ENCODE results near the gene ANKRD60.

Gene ANKRD60

DNA sequence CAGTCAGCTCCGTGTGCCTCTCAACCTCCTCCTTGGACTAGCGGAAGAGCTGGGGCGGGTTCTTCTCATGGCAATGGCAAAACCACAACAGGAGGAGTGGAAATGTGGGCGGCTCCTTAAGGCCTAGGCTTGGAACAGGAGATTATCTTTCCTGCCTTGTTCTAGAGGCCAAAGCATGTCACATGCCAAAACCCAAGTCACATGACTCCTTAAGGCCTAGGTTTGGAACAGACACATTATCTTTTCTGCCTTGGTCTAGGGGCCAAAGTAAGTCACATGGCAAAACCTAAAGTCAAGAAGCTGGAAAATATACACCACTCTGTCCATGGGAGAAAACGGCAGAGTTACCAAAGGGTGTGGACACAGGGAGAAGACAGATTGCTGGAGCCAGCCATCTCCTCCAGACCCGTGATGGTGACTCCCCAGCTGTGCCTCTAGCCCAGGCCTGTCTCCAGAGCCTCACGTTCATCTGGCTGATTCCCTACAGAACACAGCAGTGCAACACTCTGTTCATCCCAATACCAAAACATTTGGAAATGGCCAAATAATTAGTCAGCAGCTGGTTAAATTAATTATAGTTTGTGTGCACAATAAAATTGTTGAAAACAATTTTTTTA lies 34.2 kb downstream of the ANKRD60 start:
- DNase-seq (ENCODE audit: low spot score), result no peak

- peak; percentile 31 for DNase-seq (ENCODE audit: low spot score)
Observed at GRCh38 chr20:58192567-58192966, 35.9 kb downstream of the ANKRD60 start.

DNA sequence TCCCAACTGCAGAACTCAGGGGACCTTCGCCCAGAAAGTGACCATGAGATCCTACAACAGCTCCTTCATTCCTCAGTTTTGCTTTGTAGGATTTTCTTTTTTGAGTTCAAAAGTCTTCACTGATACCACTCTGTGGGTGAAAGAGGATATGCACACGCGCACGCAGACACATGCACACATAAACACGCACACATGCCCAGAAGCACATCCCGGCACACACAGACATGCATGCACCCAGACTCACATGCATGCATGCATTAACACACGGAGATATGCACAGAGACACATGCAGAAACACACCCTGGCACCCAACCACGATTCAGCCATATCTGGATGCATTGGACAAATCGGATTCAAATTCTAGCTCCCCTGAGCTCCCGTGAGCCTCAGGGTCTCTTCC lies 36.4 kb downstream of the ANKRD60 start:
- DNase-seq (ENCODE audit: low spot score), result no peak

DNA sequence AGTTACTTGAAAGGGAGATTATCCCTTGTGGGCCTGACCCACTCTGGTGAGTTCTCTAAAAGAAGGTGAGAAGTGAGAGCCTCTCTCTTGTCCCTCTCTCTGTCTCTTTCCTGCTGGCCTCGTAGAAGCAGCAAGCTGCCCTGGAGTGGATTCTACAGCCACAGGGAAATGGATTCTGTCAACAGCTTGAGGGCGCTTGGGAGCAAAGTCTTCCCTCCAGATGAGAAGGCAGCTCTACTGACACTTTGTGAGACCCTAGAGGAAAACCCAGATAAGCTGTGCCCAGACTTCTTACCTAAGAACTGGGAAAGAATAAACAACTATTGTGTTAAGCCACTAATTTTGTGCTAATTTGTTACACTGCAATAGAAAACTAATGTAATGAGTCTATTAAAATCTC lies 39.9 kb downstream of the ANKRD60 start:
- DNase-seq (ENCODE audit: low spot score), result no peak

DNA sequence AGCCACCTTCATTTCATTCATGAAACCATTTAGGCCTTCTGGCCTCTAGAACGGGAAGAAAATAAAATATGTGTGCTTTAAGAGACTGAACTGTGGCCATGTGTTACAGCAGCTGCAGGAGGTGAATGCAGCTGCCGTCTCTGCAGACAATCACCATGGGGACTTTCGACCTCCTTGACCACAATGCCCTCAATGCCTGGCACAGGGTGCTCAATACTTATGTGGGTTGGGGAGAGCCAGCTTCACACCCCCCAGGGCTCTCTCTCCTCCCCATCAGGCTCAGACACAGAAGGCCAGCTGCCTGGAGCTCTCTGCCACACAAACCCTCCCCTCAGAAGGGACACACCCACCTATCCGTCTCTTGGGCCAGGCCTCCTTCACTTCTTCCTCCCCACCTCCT lies 43.5 kb downstream of the ANKRD60 start:
- no peak for DNase-seq (ENCODE audit: low spot score)

GRCh38 chr20:58184063-58184462 lies 44.4 kb downstream of the ANKRD60 start:
- no peak for DNase-seq (ENCODE audit: low spot score)

GRCh38 chr20:58182521-58183140 lies 45.8 kb downstream of the ANKRD60 start:
- no peak for DNase-seq (ENCODE audit: low spot score)

GRCh38 chr20:58179432-58180099 lies 48.9 kb downstream of the ANKRD60 start:
- DNase-seq (ENCODE audit: low spot score), result peak; percentile 76

GRCh38 chr20:58179083-58179431 lies 49.4 kb downstream of the ANKRD60 start:
- DNase-seq (ENCODE audit: low spot score), result no peak

DNA sequence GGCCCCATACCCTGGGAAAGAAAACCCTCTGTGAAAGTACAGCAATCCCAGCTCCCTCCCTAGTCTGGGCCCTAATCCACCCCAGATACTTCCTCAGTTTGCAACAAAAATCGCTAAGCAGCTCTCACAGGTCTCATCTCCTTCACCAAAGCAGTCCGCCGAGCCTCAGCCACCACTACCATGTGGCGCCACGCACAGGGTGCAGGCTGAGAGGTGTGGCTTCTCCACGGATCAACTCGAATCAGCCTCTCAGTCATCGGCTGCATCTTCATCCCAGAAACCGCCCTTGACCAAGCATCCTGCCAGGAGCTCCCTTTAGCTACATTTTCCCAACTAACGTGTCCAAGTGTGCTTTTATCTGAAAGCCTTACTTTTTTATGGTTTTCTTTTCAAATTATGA lies 50.7 kb downstream of the ANKRD60 start:
- no peak for DNase-seq (ENCODE audit: low spot score)

- DNase-seq (ENCODE audit: low spot score), result no peak
Observed at GRCh38 chr20:58175836-58176235, 52.6 kb downstream of the ANKRD60 start.

- DNase-seq (ENCODE audit: low spot score), result no peak
Observed at GRCh38 chr20:58175425-58175824, 53.0 kb downstream of the ANKRD60 start.

- no peak for DNase-seq (ENCODE audit: low spot score)
Observed at GRCh38 chr20:58174708-58175280, 53.7 kb downstream of the ANKRD60 start.

DNA sequence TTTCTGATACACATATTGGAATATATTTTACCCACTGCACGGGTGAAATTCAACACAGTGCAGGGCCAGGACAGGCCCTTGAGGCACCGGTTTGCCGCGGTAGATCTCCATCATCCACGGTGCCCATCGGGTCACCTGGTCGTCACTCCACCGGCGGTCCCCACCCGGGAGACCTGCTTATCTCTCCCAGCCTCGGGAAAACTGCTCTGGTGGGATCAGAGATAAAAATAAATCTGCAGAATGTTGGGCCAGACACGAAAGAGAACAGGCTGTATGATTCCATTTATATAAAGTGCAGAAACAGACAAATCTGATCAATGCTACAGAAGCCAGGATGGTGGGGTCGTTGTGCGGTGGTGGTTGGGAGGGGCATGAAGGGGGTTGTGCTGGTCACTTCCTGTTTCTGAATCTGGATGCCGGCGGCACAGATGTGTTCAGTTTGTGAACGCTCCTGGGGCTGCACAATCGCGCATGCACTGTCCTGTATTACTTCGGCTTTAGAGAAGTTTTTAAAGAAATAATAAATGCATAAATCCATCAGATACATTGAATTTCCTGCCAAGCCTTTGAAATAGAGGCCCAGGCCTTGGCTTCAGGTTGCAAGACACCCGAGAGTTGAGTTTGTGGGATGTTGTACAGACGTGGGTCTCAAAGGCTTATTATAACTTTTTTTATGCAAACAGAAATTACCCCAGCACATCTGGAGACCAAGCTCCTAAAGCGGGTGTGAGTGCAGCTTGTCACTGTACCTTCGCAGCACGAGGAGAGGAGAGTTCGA lies 54.3 kb downstream of the ANKRD60 start:
- DNase-seq (ENCODE audit: low spot score), result no peak

DNA sequence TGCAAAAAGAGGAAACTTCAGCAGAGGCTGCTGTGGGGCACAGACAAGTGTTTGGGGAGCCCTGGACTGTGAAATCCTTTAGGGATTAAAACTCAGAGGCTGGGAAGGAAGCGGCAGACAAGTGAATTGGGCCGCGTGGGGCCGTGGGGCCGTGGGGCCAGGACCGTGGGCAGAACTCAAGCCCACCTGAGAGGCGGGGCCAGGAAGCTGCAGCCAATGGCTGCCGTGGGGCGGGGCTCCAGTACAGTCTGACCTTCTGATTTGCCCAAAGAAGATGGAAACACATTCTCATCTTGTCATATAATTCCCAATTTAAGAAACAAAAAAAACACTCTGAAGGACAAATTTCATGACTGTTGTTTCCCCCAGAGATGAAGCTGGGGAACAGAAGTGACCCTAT lies 55.4 kb downstream of the ANKRD60 start:
- DNase-seq (ENCODE audit: low spot score), result no peak

- DNase-seq (ENCODE audit: low spot score), result no peak
Observed at GRCh38 chr20:58171796-58172425, 56.5 kb downstream of the ANKRD60 start.

GRCh38 chr20:58169450-58169849 lies 59.0 kb downstream of the ANKRD60 start:
- DNase-seq (ENCODE audit: low spot score), result no peak

GRCh38 chr20:58168843-58169242 lies 59.6 kb downstream of the ANKRD60 start:
- no peak for DNase-seq (ENCODE audit: low spot score)

DNA sequence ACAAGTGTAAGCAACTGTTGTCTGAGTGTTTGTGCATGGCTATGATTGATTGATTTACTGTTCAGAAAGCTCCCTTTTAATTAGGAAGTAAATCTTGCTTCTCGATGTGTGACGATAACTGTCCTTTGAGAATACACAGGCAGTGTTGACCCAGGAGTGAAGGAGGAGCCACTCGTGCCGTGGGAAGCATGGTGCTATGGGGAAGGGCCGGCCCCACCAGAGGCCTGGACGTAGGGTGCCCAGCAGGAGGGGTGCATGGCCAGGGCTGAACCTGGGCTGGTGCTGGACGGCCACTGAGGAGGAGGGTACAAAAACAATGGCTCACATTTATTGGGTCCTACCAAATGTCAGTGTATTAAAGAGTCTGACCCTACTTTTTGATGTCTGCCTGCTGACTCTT lies 60.7 kb downstream of the ANKRD60 start:
- DNase-seq (ENCODE audit: low spot score), result no peak

Measured in germinal center (tissue), 1 donor.